Stimulated activated CD8-positive, alpha-beta memory T cell treated with anti-CD3 and anti-CD28 coated beads, Interleukin-2, amount 100 ng/mL, for 1 hour (primary cell): ENCODE data around the gene SMIM32.
A peak's percentile ranks its signal among the peaks of the same experiment; 100 is the strongest.

Source experiments
- DNase-seq, 2 donors: peaks; one replicate each; pipeline ENCODE4 v3.0.0-alpha.2; 2020; ENCODE audit warnings: low read depth in 2 of 2

SMIM32 gene

GRCh38 chr5:136192526-136193321, at the start of gene SMIM32:
SMIM32 (minus strand) TSS chr5:136193162; CDS start chr5:136192524, 638 bp downstream.
- no peak for DNase-seq

- DNase-seq = no peak
These were observed 49.6 kb upstream of the SMIM32 start for GRCh38 chr5:136242611-136243010.

GRCh38 chr5:136242136-136242535, 49.2 kb upstream of the SMIM32 start:
- DNase-seq = no peak

- DNase-seq = no peak
These were observed 47.9 kb upstream of the SMIM32 start for GRCh38 chr5:136240894-136241293.

- DNase-seq = no peak
These were observed 43.6 kb upstream of the SMIM32 start for GRCh38 chr5:136236479-136237083.

GRCh38 chr5:136235321-136235720, 42.4 kb upstream of the SMIM32 start:
- DNase-seq = no peak

- DNase-seq = no peak
These were observed 39.4 kb upstream of the SMIM32 start for GRCh38 chr5:136232316-136232715.

GRCh38 chr5:136230176-136230575, 37.2 kb upstream of the SMIM32 start:
- DNase-seq = no peak

- no peak for DNase-seq
These were observed 35.3 kb upstream of the SMIM32 start for GRCh38 chr5:136228136-136228757.

GRCh38 chr5:136226401-136226800, 33.4 kb upstream of the SMIM32 start:
- DNase-seq = no peak

- DNase-seq = no peak
These were observed 32.8 kb upstream of the SMIM32 start for GRCh38 chr5:136225796-136226195.

GRCh38 chr5:136222580-136223235, 29.7 kb upstream of the SMIM32 start:
- DNase-seq = no peak

GRCh38 chr5:136221340-136221739, 28.4 kb upstream of the SMIM32 start:
- DNase-seq = no peak

- DNase-seq = no peak
These were observed 23.3 kb upstream of the SMIM32 start for GRCh38 chr5:136216230-136216629.

GRCh38 chr5:136215812-136216211, 22.9 kb upstream of the SMIM32 start:
- no peak for DNase-seq

- no peak for DNase-seq
These were observed 21.0 kb upstream of the SMIM32 start for GRCh38 chr5:136213919-136214493.

- peak in 1 of 2 donors; percentile 19 for DNase-seq
These were observed 19.3 kb upstream of the SMIM32 start for GRCh38 chr5:136212252-136212721.

- no peak for DNase-seq
These were observed 18.5 kb upstream of the SMIM32 start for GRCh38 chr5:136211282-136212040.

GRCh38 chr5:136210259-136210658, 17.3 kb upstream of the SMIM32 start:
- no peak for DNase-seq

GRCh38 chr5:136209346-136209910, 16.5 kb upstream of the SMIM32 start:
- no peak for DNase-seq

GRCh38 chr5:136208916-136209315, 16.0 kb upstream of the SMIM32 start:
- DNase-seq = no peak
